SK-N-SH (cell line): ENCODE results near the gene ZNF622. TPM values are rescaled to one million over a fixed set of nuclear protein-coding genes. Genes with fewer than 3 reads are reported as not detected.

ENCODE experiments used
- CTCF ChIA-PET: fragments of 300-600, 350-600 bp; formaldehyde crosslinking; extraction: SDS; loops from one replicate; lab custom pipeline; 2021; lab: Yijun Ruan, JAX
- POLR2A ChIA-PET: fragments of 350-600 bp; sonication (Branson Sonifier 250); formaldehyde crosslinking; extraction: SDS; loops from one replicate; lab custom pipeline; 2020; ENCODE audit warnings: antibody characterized with exemption, inconsistent platforms; lab: Yijun Ruan, JAX
- DNase-seq: peaks from one replicate; pipeline ENCODE4 v3.0.0; 2012
- H2AFZ ChIP-seq: fragments of 200-600 bp; sonication (generic); 2 replicates; pipeline ENCODE4 v1.8.1; 2016; ENCODE audit warnings: antibody characterized with exemption, mild to moderate bottlenecking, low read depth
- H3F3A ChIP-seq: fragments of 200-600 bp; sonication (generic); replicated peaks from 2 replicates; pipeline ENCODE3; 2016; ENCODE audit warnings: antibody characterized with exemption, mild to moderate bottlenecking; ENCODE audit not compliant: insufficient read depth
- H3K27ac ChIP-seq, 2 experiments: fragments of 200-500 bp in 1 of 2; fragments of 200-600 bp in 1 of 2; sonication (Bioruptor generic) in 1 of 2; sonication (generic), shearing (Covaris generic) in 1 of 2; 2 replicates each; pipeline versions ENCODE4 v1.5.1 to v1.6.1; 2014 to 2016; ENCODE audit warnings: low read depth in 2 of 2, inconsistent platforms in 1 of 2, low read length in 1 of 2, mild to moderate bottlenecking in 1 of 2, mixed read lengths in 1 of 2
- H3K27me3 ChIP-seq: fragments of 200-600 bp; sonication (generic), shearing (Covaris generic); 2 replicates; pipeline ENCODE4 v1.6.1; 2016; ENCODE audit warnings: mixed run types; ENCODE audit not compliant: insufficient read depth
- H3K36me3 ChIP-seq, 2 experiments: fragments of 200-500 bp in 1 of 2; fragments of 200-600 bp in 1 of 2; sonication (Bioruptor generic) in 1 of 2; sonication (generic) in 1 of 2; replicated peaks in 1 of 2; 2 replicates each; pipeline versions ENCODE3 to v1.5.1; 2014 to 2016; ENCODE audit warnings: low read length in 1 of 2, mild to moderate bottlenecking in 1 of 2; ENCODE audit not compliant: insufficient read depth in 2 of 2, control insufficient read depth in 1 of 2
- H3K4me1 ChIP-seq, 2 experiments: fragments of 200-500 bp in 1 of 2; fragments of 200-600 bp in 1 of 2; sonication (Bioruptor generic) in 1 of 2; sonication (generic), shearing (Covaris generic) in 1 of 2; 2 replicates each; pipeline versions ENCODE4 v1.5.1 to v1.6.1; 2014 to 2016; ENCODE audit warnings: low read depth in 1 of 2, low read length in 1 of 2, mixed run types in 1 of 2; ENCODE audit not compliant: insufficient read depth in 2 of 2, control insufficient read depth in 1 of 2
- H3K4me2 ChIP-seq: fragments of 200-600 bp; sonication (generic), shearing (Covaris generic); 2 replicates; pipeline ENCODE4 v1.6.1; 2017; ENCODE audit warnings: mixed run types
- H3K4me3 ChIP-seq, 2 experiments: fragments of 200-500 bp in 1 of 2; fragments of 200-600 bp in 1 of 2; sonication (Bioruptor generic) in 1 of 2; sonication (generic), shearing (Covaris generic) in 1 of 2; 2 replicates each; pipeline versions ENCODE4 v1.5.1 to v1.8.1; 2014 to 2016; ENCODE audit warnings: low read depth in 2 of 2, inconsistent platforms in 1 of 2, low read length in 1 of 2, mild to moderate bottlenecking in 1 of 2, mixed read lengths in 1 of 2, moderate library complexity in 1 of 2
- H3K79me2 ChIP-seq: fragments of 200-600 bp; sonication (generic); 2 replicates; pipeline ENCODE4 v1.8.1; 2017; ENCODE audit warnings: mild to moderate bottlenecking; ENCODE audit not compliant: insufficient read depth
- H3K9ac ChIP-seq: fragments of 200-600 bp; sonication (generic); 2 replicates; pipeline ENCODE4 v1.6.1; 2017; ENCODE audit warnings: mixed run types
- H3K9me2 ChIP-seq: fragments of 200-600 bp; sonication (generic); 2 replicates; pipeline ENCODE4 v1.6.1; 2017; ENCODE audit warnings: mixed run types
- H3K9me3 ChIP-seq: fragments of 200-600 bp; sonication (generic); 2 replicates; pipeline ENCODE4 v1.6.1; 2017; ENCODE audit warnings: mixed run types, mild to moderate bottlenecking, moderate library complexity
- H4K20me1 ChIP-seq: fragments of 200-600 bp; sonication (generic); 2 replicates; pipeline ENCODE4 v1.6.1; 2017; ENCODE audit warnings: mild to moderate bottlenecking, mixed run types; ENCODE audit not compliant: insufficient read depth
- CHD2 ChIP-seq: fragments of 150-350 bp; IDR thresholded peaks from 2 replicates; pipeline ENCODE4 v1.6.1; 2018; ENCODE audit warnings: low read length; ENCODE audit not compliant: partially characterized antibody
- EP300 ChIP-seq, 2 experiments: IDR thresholded peaks; 2 replicates each; pipeline versions ENCODE4 v1.4.0 to v1.6.1; 2012; ENCODE audit warnings: borderline replicate concordance in 1 of 2, low read depth in 1 of 2, low read length in 1 of 2
- FOSL2 ChIP-seq: IDR thresholded peaks from 2 replicates; pipeline ENCODE4 v1.4.0; 2012; ENCODE audit warnings: low read depth, mild to moderate bottlenecking, moderate library complexity, borderline replicate concordance
- GATA2 ChIP-seq: sonication (generic); formaldehyde crosslinking; IDR thresholded peaks from 2 replicates; pipeline ENCODE4 v1.5.0; 2020; ENCODE audit warnings: mild to moderate bottlenecking, missing genetic modification reagents
- MXI1 ChIP-seq: IDR thresholded peaks from 2 replicates; pipeline ENCODE4 v1.6.1; 2012; ENCODE audit warnings: mild to moderate bottlenecking, low read depth, low read length, improper control_type of control experiment
- NFIC ChIP-seq: IDR thresholded peaks from 2 replicates; pipeline ENCODE4 v1.4.0; 2012; ENCODE audit warnings: borderline replicate concordance
- NRF1 ChIP-seq: IDR thresholded peaks from 2 replicates; pipeline ENCODE4 v1.6.1; 2012; ENCODE audit warnings: low read depth, mild to moderate bottlenecking, low read length
- POLR2AphosphoS5 ChIP-seq: IDR thresholded peaks from 2 replicates; pipeline ENCODE4 v1.6.1; 2012; ENCODE audit warnings: low read depth, low read length
- RCOR1 ChIP-seq: fragments of 150-350 bp; IDR thresholded peaks from 2 replicates; pipeline ENCODE4 v1.6.1; 2017; ENCODE audit warnings: antibody characterized with exemption, low read length
- RFX5 ChIP-seq: IDR thresholded peaks from 2 replicates; pipeline ENCODE4 v1.6.1; 2012; ENCODE audit warnings: mild to moderate bottlenecking, improper control_type of control experiment, low read length
- SIN3A ChIP-seq: IDR thresholded peaks from 2 replicates; pipeline ENCODE4 v1.6.1; 2012; ENCODE audit warnings: low read depth, mild to moderate bottlenecking, low read length, moderate library complexity, borderline replicate concordance
- TEAD4 ChIP-seq: IDR thresholded peaks from 2 replicates; pipeline ENCODE4 v1.4.0; 2012; ENCODE audit warnings: mild to moderate bottlenecking, borderline replicate concordance; ENCODE audit not compliant: insufficient read depth
- WGBS: methylation state at CpG from one replicate; pipeline ENCODE4 v1.1.6; 2017; ENCODE audit warnings: low lambda C conversion rate; 5-methylcytosine and 5-hydroxymethylcytosine counted together
- polyA plus RNA-seq, 3 experiments: library from polyadenylated mRNA; depleted of rRNA; stranded (reverse); fragments of >200 nt; gene quantifications; 2 replicates each; pipeline ENCODE4 v1.2.3, GENCODE V29; 2012
- TF ChIP-seq, protein P1 (sequence below): fragments of 150-350 bp; IDR thresholded peaks from 2 replicates; pipeline ENCODE4 v1.6.1; 2017; ENCODE audit warnings: antibody characterized with exemption, low read length, low read depth, borderline replicate concordance

ZNF622 gene
- polyA plus RNA-seq, 1 of the 3 experiments (the other 2 are of a cell fraction): 20.0 TPM

- TF ChIP-seq EP300 (IDR thresholded peaks at IDR 0.05; ENCODE audit: borderline replicate concordance in 1 of 2, low read depth in 1 of 2, low read length in 1 of 2): no peak
- no peak for TF ChIP-seq RCOR1
- TF ChIP-seq MXI1: peak; percentile 95
- peak; percentile 41; the same call in 1 of the 2 replicates for TF ChIP-seq RFX5
- TF ChIP-seq CHD2: peak; percentile 69
- TF ChIP-seq NRF1: no peak
- peak; percentile 94 for TF ChIP-seq POLR2AphosphoS5
- TF ChIP-seq NFIC: no peak
- TF ChIP-seq FOSL2: no peak
- no peak for TF ChIP-seq TEAD4
- TF ChIP-seq, protein P1, sequence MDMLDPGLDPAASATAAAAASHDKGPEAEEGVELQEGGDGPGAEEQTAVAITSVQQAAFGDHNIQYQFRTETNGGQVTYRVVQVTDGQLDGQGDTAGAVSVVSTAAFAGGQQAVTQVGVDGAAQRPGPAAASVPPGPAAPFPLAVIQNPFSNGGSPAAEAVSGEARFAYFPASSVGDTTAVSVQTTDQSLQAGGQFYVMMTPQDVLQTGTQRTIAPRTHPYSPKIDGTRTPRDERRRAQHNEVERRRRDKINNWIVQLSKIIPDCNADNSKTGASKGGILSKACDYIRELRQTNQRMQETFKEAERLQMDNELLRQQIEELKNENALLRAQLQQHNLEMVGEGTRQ: no peak
- TF ChIP-seq GATA2 (CRISPR knock-in tag): no peak
- peak; percentile 88 for TF ChIP-seq SIN3A
Observed at GRCh38 chr5:16465544-16466432, at the start of gene ZNF622 (continued).

DNA sequence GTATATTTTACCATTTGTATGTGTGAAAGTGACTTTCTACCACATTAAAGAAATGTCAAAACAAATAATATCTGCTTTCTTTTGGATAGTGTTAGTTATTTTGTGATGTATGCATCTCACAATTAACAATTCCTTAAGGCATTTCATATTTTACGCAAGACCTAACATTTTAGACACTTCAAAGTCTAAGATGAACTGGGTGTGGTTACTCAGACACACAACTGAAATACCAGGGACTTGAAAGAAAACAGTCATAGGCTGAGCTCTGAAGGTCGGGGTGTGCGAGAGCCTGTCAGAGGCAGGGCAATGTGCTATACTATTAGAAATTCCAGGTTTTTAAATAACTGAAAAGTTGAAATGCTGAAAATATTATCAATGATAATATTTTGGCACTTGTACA lies 44.5 kb upstream of the ZNF622 start:
- Histone ChIP-seq H3K9me2 (no peaks in the 10 kb centered on the region), H3K9me3 (no peaks in the 10 kb centered on the region), H3K4me3 (no peak overlapping the region), H3K27me3 (no peaks in the 10 kb centered on the region; the same call in 1 of the 2 replicates), H2AFZ (no peak overlapping the region), H3F3A (no peaks in the 10 kb centered on the region), H3K27ac (no peak overlapping the region), H3K79me2 (no peaks in the 10 kb centered on the region), H3K9ac (no peak overlapping the region), H3K4me1 (no peaks in the 10 kb centered on the region; a peak in 1 of 4 replicates), H3K4me2 (no peak overlapping the region), H3K36me3 (no peaks in the 10 kb centered on the region), H4K20me1 (no peaks in the 10 kb centered on the region)
- no peak for DNase-seq
- TF ChIP-seq RCOR1: no peak
- no peak for TF ChIP-seq FOSL2
- TF ChIP-seq EP300 (IDR thresholded peaks at IDR 0.05; ENCODE audit: borderline replicate concordance in 1 of 2, low read depth in 1 of 2, low read length in 1 of 2): no peak
- TF ChIP-seq TEAD4: no peak
- 92% methylated on average over 3 of the region's 3 CpGs for WGBS
- CTCF ChIA-PET: interaction anchor here (0.7 to 1.7 kb wide), 4 partner anchors 11 to 156 kb away, joined by 3 to 6 read pairs (median 4); no protein-coding TSS in a partner anchor
- POLR2A ChIA-PET: no interaction called here
